Sigmoid colon (tissue), 4 donors: Measurements from ENCODE around the gene ZNF740.

ENCODE experiments used
- EP300 ChIP-seq, 4 donors: sonication (generic); formaldehyde crosslinking; IDR thresholded peaks; one replicate each; pipeline ENCODE4 v1.6.1; 2017; ENCODE audit warnings: antibody characterized with exemption in 4 of 4
- POLR2A ChIP-seq, 2 donors: fragments of 450-650 bp; IDR thresholded peaks; one replicate each; pipeline ENCODE4 v1.6.1; 2016; ENCODE audit warnings: antibody characterized with exemption in 2 of 2, mild to moderate bottlenecking in 2 of 2, moderate library complexity in 2 of 2
- POLR2AphosphoS5 ChIP-seq, 4 donors: sonication (generic); formaldehyde crosslinking; IDR thresholded peaks; one replicate each; pipeline ENCODE4 v1.6.1; 2017; ENCODE audit warnings: antibody characterized with exemption in 4 of 4
- TF ChIP-seq, protein P1 (sequence below), 4 experiments: fragments of 450-650 bp in 3 of 4; fragments of 200-600 bp in 1 of 4; IDR thresholded peaks; one replicate each; pipeline ENCODE4 v1.5.1; 2016 to 2019; ENCODE audit warnings: antibody characterized with exemption in 4 of 4, mild to moderate bottlenecking in 3 of 4, moderate library complexity in 2 of 4

DNA sequence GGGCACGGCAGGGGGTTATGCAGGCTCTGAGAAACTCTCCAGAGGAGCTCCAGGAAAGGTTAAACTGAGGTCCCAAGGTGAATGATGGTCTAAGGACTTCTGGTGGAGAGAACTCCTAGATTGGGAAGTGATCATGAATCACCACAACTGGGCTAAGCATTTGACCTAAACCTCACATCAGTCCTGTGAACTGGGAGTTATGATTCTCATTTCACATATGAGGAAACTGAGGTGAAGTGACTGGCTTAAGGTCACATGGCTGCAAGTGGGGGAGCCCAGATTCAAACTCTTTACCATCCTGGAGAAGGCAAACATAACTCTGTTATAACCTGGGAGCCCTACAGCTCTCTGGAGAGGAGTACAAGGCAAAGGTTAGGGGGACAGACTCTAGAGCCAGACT lies 47.3 kb downstream of the ZNF740 start:
- TF ChIP-seq, protein P1, sequence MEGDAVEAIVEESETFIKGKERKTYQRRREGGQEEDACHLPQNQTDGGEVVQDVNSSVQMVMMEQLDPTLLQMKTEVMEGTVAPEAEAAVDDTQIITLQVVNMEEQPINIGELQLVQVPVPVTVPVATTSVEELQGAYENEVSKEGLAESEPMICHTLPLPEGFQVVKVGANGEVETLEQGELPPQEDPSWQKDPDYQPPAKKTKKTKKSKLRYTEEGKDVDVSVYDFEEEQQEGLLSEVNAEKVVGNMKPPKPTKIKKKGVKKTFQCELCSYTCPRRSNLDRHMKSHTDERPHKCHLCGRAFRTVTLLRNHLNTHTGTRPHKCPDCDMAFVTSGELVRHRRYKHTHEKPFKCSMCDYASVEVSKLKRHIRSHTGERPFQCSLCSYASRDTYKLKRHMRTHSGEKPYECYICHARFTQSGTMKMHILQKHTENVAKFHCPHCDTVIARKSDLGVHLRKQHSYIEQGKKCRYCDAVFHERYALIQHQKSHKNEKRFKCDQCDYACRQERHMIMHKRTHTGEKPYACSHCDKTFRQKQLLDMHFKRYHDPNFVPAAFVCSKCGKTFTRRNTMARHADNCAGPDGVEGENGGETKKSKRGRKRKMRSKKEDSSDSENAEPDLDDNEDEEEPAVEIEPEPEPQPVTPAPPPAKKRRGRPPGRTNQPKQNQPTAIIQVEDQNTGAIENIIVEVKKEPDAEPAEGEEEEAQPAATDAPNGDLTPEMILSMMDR (IDR thresholded peaks at IDR 0.05), result no peak
- TF ChIP-seq POLR2A (IDR thresholded peaks at IDR 0.05) (no peak), POLR2AphosphoS5 (IDR thresholded peaks at IDR 0.05) (no peak), EP300 (IDR thresholded peaks at IDR 0.05) (no peak)
